Loucy (cell line): ENCODE measurements around the gene ATP11A.

Source experiments
- H2AFZ ChIP-seq: fragments of 200-600 bp; sonication (generic); 2 replicates; pipeline ENCODE4 v1.6.0; 2016; ENCODE audit warnings: antibody characterized with exemption, mild to moderate bottlenecking, low read length, moderate library complexity
- H3F3A ChIP-seq: fragments of 200-600 bp; 2 replicates; pipeline ENCODE4 v1.6.0; 2016; ENCODE audit warnings: antibody characterized with exemption, low read depth, mild to moderate bottlenecking
- H3K27me3 ChIP-seq: fragments of 200-600 bp; sonication (generic); 2 replicates; pipeline ENCODE4 v1.6.1; 2014; ENCODE audit warnings: low read length, mild to moderate bottlenecking; ENCODE audit not compliant: insufficient read depth, poor library complexity, severe bottlenecking
- H3K36me3 ChIP-seq: fragments of 200-600 bp; sonication (generic); 2 replicates; pipeline ENCODE4 v1.6.1; 2016; ENCODE audit warnings: low read length; ENCODE audit not compliant: insufficient read depth
- H3K4me1 ChIP-seq: fragments of 200-600 bp; sonication (generic); 2 replicates; pipeline ENCODE4 v1.5.1; 2014; ENCODE audit warnings: low read length, mild to moderate bottlenecking; ENCODE audit not compliant: insufficient read depth, poor library complexity, severe bottlenecking
- H3K4me2 ChIP-seq: fragments of 200-600 bp; sonication (generic); 2 replicates; pipeline ENCODE4 v1.6.0; 2014; ENCODE audit warnings: antibody characterized with exemption, low read length, low read depth, mild to moderate bottlenecking; ENCODE audit not compliant: poor library complexity, severe bottlenecking
- H3K4me3 ChIP-seq: fragments of 200-600 bp; sonication (generic); 2 replicates; pipeline ENCODE4 v1.5.1; 2014; ENCODE audit warnings: low read length, mild to moderate bottlenecking, mixed read lengths; ENCODE audit not compliant: poor library complexity, severe bottlenecking
- H3K79me2 ChIP-seq: fragments of 200-600 bp; sonication (generic); 2 replicates; pipeline ENCODE4 v1.6.1; 2014; ENCODE audit warnings: low read length; ENCODE audit not compliant: insufficient read depth
- H3K9ac ChIP-seq: fragments of 200-600 bp; sonication (generic); 2 replicates; pipeline ENCODE4 v1.6.0; 2014; ENCODE audit warnings: mild to moderate bottlenecking, low read depth, low read length, moderate library complexity; ENCODE audit not compliant: poor library complexity, severe bottlenecking
- H3K9me2 ChIP-seq: fragments of 200-600 bp; sonication (generic); replicated peaks from 2 replicates; pipeline ENCODE4 v1.6.1; 2016; ENCODE audit warnings: low read depth, low read length, mixed read lengths
- H3K9me3 ChIP-seq: fragments of 200-600 bp; sonication (generic); 2 replicates; pipeline ENCODE4 v1.6.1; 2014; ENCODE audit warnings: mild to moderate bottlenecking, antibody characterized with exemption, low read length, low read depth; ENCODE audit not compliant: insufficient read depth
- H4K20me1 ChIP-seq: fragments of 200-600 bp; sonication (generic); 2 replicates; pipeline ENCODE4 v1.6.0; 2014; ENCODE audit warnings: antibody characterized with exemption, low read length, mild to moderate bottlenecking; ENCODE audit not compliant: insufficient read depth, poor library complexity, severe bottlenecking
- EZH2phosphoT487 ChIP-seq: fragments of 200-600 bp; IDR thresholded peaks from 2 replicates; pipeline ENCODE4 v1.6.1; 2018; ENCODE audit warnings: antibody characterized with exemption, mild to moderate bottlenecking, moderate library complexity, borderline replicate concordance
- TF ChIP-seq, protein P1 (sequence below): fragments of 200-600 bp; sonication (generic); conservative IDR thresholded peaks from 2 replicates; pipeline ENCODE4 v1.5.1; 2014; ENCODE audit warnings: mild to moderate bottlenecking, antibody characterized with exemption, low read length

Gene ATP11A

DNA sequence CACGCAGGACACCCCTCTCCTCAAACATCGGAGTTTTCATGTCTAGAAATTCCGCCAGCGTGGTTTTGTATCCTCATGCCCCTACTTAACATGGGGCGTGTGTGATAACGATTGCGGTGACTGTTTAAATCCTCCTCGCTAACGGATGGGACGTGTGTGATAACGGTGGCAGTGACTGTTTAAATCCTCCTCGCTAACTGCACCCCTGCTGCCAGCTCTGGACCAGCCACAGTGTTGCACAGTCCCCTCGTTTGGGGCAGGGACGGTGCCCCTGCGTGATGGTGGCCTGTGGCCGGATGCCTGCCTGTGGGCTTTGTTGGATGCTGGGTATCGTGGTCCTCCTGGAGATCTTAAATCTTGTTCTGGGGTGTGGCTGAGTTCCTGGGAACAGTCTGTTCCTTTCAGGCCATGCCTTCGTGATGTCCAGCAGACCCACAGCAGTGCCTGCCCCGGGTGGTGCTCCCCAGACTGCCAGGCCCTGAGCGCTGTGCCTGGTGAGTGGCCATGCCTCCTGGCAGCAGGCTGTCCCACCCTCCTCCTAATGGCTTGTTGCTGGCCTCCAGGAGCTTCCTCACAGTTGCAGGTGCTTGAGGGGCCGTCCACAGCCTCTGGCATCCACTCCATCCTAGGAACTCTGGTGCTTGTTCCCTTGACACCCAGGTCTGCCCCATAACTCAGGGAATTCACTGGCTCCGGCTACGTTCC lies 156.7 kb downstream of the ATP11A start:
- Histone ChIP-seq H3K36me3 (peaks cover 5% of the 10 kb centered on the region; the same call in 1 of the 2 replicates), H3K79me2 (no peaks in the 10 kb centered on the region), H3K9me2 (no peaks in the 10 kb centered on the region), H2AFZ (no peak overlapping the region), H3K4me2 (no peak overlapping the region), H3F3A (no peaks in the 10 kb centered on the region), H4K20me1 (no peaks in the 10 kb centered on the region), H3K4me3 (no peak overlapping the region), H3K9ac (no peak overlapping the region), H3K27me3 (no peaks in the 10 kb centered on the region), H3K4me1 (no peaks in the 10 kb centered on the region), H3K9me3 (no peaks in the 10 kb centered on the region)
- TF ChIP-seq, protein P1, sequence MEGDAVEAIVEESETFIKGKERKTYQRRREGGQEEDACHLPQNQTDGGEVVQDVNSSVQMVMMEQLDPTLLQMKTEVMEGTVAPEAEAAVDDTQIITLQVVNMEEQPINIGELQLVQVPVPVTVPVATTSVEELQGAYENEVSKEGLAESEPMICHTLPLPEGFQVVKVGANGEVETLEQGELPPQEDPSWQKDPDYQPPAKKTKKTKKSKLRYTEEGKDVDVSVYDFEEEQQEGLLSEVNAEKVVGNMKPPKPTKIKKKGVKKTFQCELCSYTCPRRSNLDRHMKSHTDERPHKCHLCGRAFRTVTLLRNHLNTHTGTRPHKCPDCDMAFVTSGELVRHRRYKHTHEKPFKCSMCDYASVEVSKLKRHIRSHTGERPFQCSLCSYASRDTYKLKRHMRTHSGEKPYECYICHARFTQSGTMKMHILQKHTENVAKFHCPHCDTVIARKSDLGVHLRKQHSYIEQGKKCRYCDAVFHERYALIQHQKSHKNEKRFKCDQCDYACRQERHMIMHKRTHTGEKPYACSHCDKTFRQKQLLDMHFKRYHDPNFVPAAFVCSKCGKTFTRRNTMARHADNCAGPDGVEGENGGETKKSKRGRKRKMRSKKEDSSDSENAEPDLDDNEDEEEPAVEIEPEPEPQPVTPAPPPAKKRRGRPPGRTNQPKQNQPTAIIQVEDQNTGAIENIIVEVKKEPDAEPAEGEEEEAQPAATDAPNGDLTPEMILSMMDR: no peak
- no peak for TF ChIP-seq EZH2phosphoT487

DNA sequence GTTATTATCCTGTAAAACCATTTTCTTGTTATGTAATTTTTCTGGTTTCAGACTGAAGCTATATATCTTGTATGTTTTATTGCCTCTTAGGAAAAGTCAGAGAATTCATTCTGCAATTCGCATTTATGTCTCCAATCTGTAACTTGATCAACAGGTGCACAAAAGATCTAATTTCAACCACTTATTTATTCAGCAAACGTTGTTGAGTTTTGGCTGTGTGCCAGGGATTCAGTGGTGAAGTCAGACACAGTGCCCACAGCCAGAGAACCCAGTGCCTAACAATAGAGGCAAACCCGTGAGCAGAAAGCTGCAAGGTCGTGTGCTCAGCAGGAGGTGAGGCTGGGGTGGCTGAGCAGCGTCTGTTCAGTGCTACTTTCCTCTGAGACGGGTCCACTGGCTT lies 159.7 kb downstream of the ATP11A start:
- Histone ChIP-seq H3K9ac (no peak overlapping the region), H4K20me1 (no peaks in the 10 kb centered on the region), H3K4me2 (no peak overlapping the region), H2AFZ (no peak overlapping the region), H3K27me3 (no peaks in the 10 kb centered on the region), H3K9me2 (no peaks in the 10 kb centered on the region), H3K36me3 (peaks cover 6% of the 10 kb centered on the region; the same call in 1 of the 2 replicates), H3K9me3 (no peaks in the 10 kb centered on the region), H3F3A (no peaks in the 10 kb centered on the region), H3K4me1 (no peaks in the 10 kb centered on the region), H3K4me3 (no peak overlapping the region), H3K79me2 (no peaks in the 10 kb centered on the region)
- no peak for TF ChIP-seq EZH2phosphoT487
- TF ChIP-seq, protein P1: no peak

DNA sequence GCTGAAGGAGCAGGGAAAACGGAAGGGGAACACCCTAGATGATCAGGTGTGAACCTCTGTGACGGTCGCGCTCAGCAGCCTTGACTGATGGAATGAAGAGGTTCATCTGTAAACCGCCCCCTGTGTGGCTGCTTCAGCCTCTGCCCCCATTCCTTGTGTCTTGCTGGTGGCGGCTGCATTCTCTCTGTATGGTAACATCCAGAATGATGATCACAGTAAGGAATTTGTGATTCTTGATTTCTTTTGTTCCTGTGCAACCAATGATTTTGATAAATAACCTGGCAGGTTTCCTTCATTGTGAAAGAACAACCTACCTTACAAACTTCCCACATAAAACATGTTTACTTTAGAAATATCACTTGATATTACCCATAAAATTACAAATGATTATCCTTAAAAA lies 160.4 kb downstream of the ATP11A start:
- H3K9me2 ChIP-seq: no peaks in the 10 kb centered on the region
- H3K4me3 ChIP-seq: no peak overlapping the region
- H3K36me3 ChIP-seq: peaks cover 12% of the 10 kb centered on the region; the same call in 1 of the 2 replicates
- H2AFZ ChIP-seq: no peak overlapping the region
- no peak overlapping the region for H3K9ac ChIP-seq
- H4K20me1 ChIP-seq: no peaks in the 10 kb centered on the region
- no peaks in the 10 kb centered on the region for H3K4me1 ChIP-seq
- H3K9me3 ChIP-seq: no peaks in the 10 kb centered on the region
- no peak overlapping the region for H3K4me2 ChIP-seq
- no peaks in the 10 kb centered on the region for H3K79me2 ChIP-seq
- no peaks in the 10 kb centered on the region for H3K27me3 ChIP-seq
- no peaks in the 10 kb centered on the region for H3F3A ChIP-seq
- no peak for TF ChIP-seq EZH2phosphoT487
- TF ChIP-seq, protein P1: no peak
